ENCODE measurements around the gene IARS2. TPM values are rescaled to one million over a fixed set of nuclear protein-coding genes. Genes with fewer than 3 reads are reported as not detected.

Gene IARS2
- 48.9 TPM for total RNA-seq
- long read RNA-seq, transcript IARS2-201 (23 exons, 3,560 nt) = major isoform, 133 of 139 reads
- long read RNA-seq, partial matches to known transcripts = 4 of 139 reads
- long read RNA-seq, other reads (novel, unspliced or antisense) = 2 of 139 reads

DNA sequence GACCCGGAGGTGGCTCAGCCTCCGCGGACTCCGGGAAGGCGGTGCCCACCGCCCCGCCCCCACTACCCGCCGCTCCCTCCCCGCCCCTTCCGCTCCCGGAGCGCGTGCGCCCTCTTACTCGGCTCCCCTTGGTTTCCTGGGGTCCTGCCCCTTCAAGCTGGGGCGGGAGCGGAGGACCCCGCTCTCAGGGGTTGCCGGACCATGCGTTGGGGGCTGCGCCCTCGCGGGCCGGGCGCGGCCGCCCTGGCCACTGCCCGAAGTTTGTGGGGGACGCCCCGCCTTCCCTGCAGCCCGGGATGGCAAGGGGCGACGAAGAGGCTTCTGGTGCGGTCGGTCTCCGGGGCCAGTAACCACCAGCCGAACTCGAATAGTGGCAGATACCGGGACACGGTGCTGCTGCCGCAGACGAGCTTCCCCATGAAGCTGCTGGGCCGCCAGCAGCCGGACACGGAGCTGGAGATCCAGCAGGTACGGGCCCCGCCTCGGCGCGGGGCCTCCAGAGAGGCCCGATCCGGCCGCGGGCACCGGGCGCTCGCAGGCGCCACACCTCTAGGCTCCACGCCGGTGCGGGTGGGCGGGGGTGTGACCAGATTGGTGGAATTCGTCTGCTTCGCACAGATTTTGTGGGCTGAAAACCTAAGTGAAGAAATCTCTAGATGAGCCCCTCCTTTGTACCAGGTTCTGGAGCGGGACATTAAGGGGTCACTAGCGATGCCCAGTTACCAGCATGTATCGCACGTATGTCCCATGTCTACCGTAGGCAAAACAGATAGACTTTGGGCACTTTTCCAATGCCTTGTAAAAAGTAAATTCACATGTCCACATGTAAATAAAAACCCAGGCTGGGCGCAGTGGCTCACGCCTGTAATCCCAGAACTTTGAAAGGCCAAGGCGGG, at the start of gene IARS2:
IARS2 (plus strand) TSS at position 117 of the 896 bp plus-strand sequence; CDS start at position 202, 85 bp downstream.
- ATAC-seq (peak; percentile 97), DNase-seq (peak; percentile 97)
- Histone ChIP-seq H3K27me3 (no peaks in the 10 kb centered on the region), H3K9me3 (no peaks in the 10 kb centered on the region), H3K27ac (peak within 1 kb of the TSS; percentile 82), H3K4me1 (peaks cover 15% of the 10 kb centered on the region), H3K36me3 (peaks cover 23% of the 10 kb centered on the region), H3K4me3 (peak within 1 kb of the TSS; percentile 96)
- intact Hi-C loops (cut with DNase I) = no loop called here
- TF ChIP-seq, protein P1, sequence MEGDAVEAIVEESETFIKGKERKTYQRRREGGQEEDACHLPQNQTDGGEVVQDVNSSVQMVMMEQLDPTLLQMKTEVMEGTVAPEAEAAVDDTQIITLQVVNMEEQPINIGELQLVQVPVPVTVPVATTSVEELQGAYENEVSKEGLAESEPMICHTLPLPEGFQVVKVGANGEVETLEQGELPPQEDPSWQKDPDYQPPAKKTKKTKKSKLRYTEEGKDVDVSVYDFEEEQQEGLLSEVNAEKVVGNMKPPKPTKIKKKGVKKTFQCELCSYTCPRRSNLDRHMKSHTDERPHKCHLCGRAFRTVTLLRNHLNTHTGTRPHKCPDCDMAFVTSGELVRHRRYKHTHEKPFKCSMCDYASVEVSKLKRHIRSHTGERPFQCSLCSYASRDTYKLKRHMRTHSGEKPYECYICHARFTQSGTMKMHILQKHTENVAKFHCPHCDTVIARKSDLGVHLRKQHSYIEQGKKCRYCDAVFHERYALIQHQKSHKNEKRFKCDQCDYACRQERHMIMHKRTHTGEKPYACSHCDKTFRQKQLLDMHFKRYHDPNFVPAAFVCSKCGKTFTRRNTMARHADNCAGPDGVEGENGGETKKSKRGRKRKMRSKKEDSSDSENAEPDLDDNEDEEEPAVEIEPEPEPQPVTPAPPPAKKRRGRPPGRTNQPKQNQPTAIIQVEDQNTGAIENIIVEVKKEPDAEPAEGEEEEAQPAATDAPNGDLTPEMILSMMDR (IDR thresholded peaks at IDR 0.05) = no peak

DNA sequence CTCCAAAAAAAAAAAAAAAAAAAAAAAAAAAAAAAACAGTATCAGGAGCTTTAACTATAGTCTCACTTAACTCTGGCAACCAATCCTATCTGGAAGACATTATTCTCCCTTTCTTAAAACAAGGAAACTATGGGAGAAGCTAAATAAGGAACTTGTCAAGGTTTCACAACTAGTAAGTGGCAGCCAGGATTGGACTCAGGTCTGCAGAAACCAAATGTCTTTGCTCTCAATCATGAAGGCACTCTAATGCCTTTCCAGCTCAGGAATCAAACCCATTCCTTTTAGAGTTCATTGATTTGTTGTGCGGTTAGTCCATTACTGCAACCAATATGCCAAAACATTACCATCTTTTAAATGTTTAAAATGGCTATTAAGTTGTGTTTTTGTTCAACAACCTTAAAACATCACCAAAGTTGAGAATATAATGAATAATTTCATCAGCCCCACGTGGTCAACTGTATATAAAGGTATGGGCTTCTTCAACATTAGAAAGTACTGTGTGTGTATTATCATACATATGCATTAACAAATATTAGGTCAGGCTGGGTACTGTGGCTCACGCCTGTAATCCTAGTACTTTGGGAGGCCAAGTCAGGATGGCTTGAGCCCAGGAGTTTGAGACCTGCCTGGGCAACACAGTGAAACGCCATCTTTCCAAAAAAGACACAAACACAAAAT, 49.1 kb upstream of the IARS2 start:
- TF ChIP-seq, protein P1 (IDR thresholded peaks at IDR 0.05) = no peak
- H3K27ac ChIP-seq = no peak overlapping the region
- ATAC-seq (no peak), DNase-seq (no peak)
- intact Hi-C loops (cut with DNase I) = no loop called here
- peak overlapping the region; percentile 90 for H3K4me3 ChIP-seq
- no peaks in the 10 kb centered on the region for H3K9me3 ChIP-seq
- peaks cover 17% of the 10 kb centered on the region for H3K4me1 ChIP-seq
- H3K27me3 ChIP-seq = no peaks in the 10 kb centered on the region
- peaks cover 9% of the 10 kb centered on the region for H3K36me3 ChIP-seq

DNA sequence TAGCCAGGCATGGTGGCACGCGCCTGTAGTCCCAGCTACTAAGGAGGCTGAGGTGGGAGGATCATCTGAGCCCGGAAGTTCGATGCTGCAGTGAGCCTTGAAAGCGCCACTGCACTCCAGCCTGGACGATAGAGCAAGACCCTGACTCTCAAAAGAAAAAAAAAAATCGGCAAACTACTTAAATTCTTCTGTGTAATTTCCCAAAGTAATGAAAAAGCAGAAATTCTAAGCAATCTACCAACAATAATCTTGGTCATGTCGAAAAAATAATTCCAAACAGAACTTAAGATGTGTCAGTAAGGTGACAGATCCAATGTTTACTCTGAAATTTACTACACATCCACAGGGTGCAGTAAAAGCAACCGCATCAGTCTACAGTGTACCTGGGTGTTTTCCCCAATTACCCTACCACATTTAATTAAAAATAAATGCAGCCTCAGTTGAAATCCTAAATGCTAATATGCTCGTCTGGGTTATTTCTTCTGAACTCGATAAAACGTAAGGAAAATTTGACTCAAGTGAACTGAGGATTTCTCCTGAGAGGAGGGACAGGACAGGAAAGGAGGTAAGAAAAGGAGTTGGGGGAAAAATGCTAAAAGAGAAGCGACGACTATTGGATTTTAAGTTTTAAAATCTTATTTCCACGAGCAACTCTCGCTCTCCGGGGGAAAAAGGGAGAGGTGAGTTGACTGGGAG, 48.4 kb upstream of the IARS2 start:
- H3K4me3 ChIP-seq = peak overlapping the region; percentile 90
- peaks cover 2% of the 10 kb centered on the region for H3K36me3 ChIP-seq
- H3K9me3 ChIP-seq = no peaks in the 10 kb centered on the region
- peak overlapping the region; percentile 83 for H3K27ac ChIP-seq
- peaks cover 17% of the 10 kb centered on the region for H3K4me1 ChIP-seq
- ATAC-seq (no peak), DNase-seq (no peak)
- H3K27me3 ChIP-seq = no peaks in the 10 kb centered on the region
- intact Hi-C loops (cut with DNase I) = no loop called here
- TF ChIP-seq, protein P1 (IDR thresholded peaks at IDR 0.05) = no peak

DNA sequence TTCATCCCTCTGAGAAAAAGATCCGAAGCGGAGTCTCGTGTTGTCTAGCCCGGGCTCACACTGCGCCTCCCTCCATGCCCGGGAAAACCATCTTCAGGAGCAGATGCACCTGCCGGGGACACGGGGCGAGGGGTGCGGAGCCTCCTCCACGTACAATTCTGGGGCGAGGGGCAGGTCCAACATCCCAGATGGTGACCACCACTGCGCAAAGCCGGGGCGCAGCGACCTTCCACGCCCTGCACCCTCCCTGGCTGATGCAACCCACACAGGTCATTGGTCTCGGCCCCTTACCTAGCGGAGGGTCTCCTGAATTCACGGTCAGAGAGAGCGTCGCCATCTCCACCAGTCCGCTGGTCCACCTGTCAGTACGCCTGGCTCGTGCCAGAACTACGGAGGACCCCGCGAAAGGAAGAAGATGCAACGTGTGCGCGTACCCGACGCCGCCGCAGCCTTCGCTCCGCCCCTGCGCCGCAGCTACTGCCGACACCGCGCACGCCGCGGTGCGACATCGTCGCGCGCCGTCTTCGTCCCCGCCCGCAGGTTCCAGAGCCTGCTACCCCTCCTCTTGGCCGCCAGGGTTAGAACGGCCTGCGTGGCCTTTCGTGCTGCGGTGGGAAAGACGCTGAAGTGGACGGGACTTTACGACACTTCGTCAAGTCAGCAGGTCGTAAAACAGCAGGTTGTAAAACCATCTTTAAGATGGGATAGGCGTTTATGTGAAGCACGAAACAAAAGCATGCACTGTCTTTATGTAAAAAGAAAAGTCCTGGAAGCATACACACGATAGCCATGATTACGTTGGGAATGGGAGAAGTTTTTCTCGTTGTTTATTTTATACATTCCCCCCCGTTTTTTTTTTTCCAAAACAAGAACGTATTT, 47.6 kb upstream of the IARS2 start, which contains the start of gene EPRS1:
EPRS1 (minus strand) TSS at position 454 of the 879 bp plus-strand sequence; CDS start at position 337, 117 bp downstream.
- H3K9me3 ChIP-seq = no peaks in the 10 kb centered on the region
- ATAC-seq (peak; percentile 100), DNase-seq (peak; percentile 97)
- peaks cover 17% of the 10 kb centered on the region for H3K4me1 ChIP-seq
- intact Hi-C loops (cut with DNase I) = no loop called here
- H3K27ac ChIP-seq = peak within 1 kb of the TSS; percentile 83
- H3K36me3 ChIP-seq = no peaks in the 10 kb centered on the region
- TF ChIP-seq, protein P1 (IDR thresholded peaks at IDR 0.05) = peak; percentile 79
- H3K4me3 ChIP-seq = peak within 1 kb of the TSS; percentile 90
- H3K27me3 ChIP-seq = no peaks in the 10 kb centered on the region

Data from upper lobe of right lung (tissue), 1 donor.